Muscle layer of colon (tissue), 2 donors: ENCODE data around the gene C1QL3.

ENCODE experiments used
- H3K27ac ChIP-seq: one replicate; pipeline ENCODE4 v1.7.0; 2013; ENCODE audit warnings: low read depth, mild to moderate bottlenecking, low read length, moderate library complexity
- H3K27me3 ChIP-seq, 2 donors: one replicate each; pipeline ENCODE4 v1.7.0; 2013; ENCODE audit warnings: low read length in 2 of 2, mild to moderate bottlenecking in 2 of 2; ENCODE audit not compliant: insufficient read depth in 2 of 2, control insufficient read depth in 1 of 2
- H3K36me3 ChIP-seq: one replicate; pipeline ENCODE4 v1.7.0; 2013; ENCODE audit warnings: mild to moderate bottlenecking, low read length; ENCODE audit not compliant: insufficient read depth
- H3K4me1 ChIP-seq: one replicate; pipeline ENCODE4 v1.7.0; 2013; ENCODE audit warnings: mild to moderate bottlenecking, low read length; ENCODE audit not compliant: insufficient read depth
- H3K4me3 ChIP-seq, 2 donors: one replicate each; pipeline ENCODE4 v1.7.0; 2013; ENCODE audit warnings: low read length in 2 of 2, low read depth in 1 of 2, mild to moderate bottlenecking in 1 of 2, moderate library complexity in 1 of 2
- H3K9ac ChIP-seq: one replicate; pipeline ENCODE4 v1.7.0; 2013; ENCODE audit warnings: low read length
- H3K9me3 ChIP-seq: one replicate; pipeline ENCODE4 v1.7.0; 2013; ENCODE audit warnings: mild to moderate bottlenecking, low read length
- donor health status: abdominal sarcoma.
- donor health status: Adenocarcinoma of cecum.

Gene C1QL3

GRCh38 chr10:16491933-16492332 lies 29.7 kb downstream of the C1QL3 start:
- no peak overlapping the region for H3K9ac ChIP-seq
- H3K4me3 ChIP-seq: no peak overlapping the region
- no peaks in the 10 kb centered on the region for H3K36me3 ChIP-seq
- no peak overlapping the region for H3K27ac ChIP-seq
- no peaks in the 10 kb centered on the region for H3K4me1 ChIP-seq
- H3K9me3 ChIP-seq: no peaks in the 10 kb centered on the region
- no peaks in the 10 kb centered on the region for H3K27me3 ChIP-seq

DNA sequence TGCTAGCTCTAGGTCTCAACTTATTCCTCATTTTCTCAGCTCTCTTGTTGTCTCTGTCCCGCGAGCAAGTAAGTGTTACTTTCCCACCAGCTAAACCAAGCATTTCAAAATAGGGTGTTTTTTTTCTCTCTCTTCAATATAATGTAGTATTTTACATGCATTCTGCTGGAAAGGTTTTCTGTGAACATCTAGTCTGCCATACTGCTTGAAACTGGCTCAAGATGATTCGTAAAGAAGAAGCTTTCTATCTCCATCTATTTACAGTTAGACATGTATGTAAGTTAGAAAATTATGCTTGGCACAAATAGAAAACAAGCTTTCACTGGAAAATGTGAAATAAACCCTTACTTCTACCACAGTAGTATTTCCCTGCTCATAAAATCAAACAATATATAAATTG lies 31.2 kb downstream of the C1QL3 start:
- no peak overlapping the region for H3K27ac ChIP-seq
- no peaks in the 10 kb centered on the region for H3K9me3 ChIP-seq
- no peaks in the 10 kb centered on the region for H3K27me3 ChIP-seq
- H3K4me3 ChIP-seq: no peak overlapping the region
- no peak overlapping the region for H3K9ac ChIP-seq
- no peaks in the 10 kb centered on the region for H3K4me1 ChIP-seq
- no peaks in the 10 kb centered on the region for H3K36me3 ChIP-seq

DNA sequence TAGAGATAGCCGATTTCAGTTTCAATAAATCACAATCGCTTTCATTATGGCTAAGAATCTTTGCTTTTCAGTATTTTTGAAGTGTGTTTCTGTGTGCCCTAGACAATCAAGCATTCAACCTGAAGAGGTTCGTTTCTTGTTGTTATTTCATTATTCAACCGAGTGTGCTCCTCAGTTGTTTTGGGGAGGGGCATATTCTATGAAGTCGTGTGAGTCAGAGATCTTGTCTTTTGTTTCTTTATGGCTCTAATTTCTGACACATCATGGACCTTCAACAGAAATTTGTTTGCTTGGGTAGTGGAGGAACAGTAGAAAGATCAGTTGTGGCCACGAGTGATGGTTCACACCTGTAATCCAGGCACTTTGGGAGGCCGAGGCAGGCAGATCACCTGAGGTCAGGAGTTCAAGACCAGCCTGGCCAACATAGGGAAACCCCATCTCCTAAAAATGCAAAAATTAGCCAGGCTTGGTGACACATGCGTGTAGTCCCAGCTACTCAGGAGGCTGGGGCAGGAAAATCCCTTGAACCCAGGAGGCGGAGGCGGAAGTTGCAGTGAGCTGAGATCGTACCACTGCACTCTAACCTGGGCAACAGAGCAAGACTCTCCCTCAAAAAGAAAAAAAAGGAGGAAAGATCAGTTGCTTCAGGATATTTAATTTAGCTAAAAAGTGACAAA lies 38.3 kb downstream of the C1QL3 start:
- H3K9me3 ChIP-seq: no peaks in the 10 kb centered on the region
- H3K4me1 ChIP-seq: no peaks in the 10 kb centered on the region
- H3K27ac ChIP-seq: no peak overlapping the region
- no peaks in the 10 kb centered on the region for H3K27me3 ChIP-seq
- no peaks in the 10 kb centered on the region for H3K36me3 ChIP-seq
- H3K9ac ChIP-seq: no peak overlapping the region
- H3K4me3 ChIP-seq: no peak overlapping the region

GRCh38 chr10:16481052-16481728 lies 40.5 kb downstream of the C1QL3 start:
- Histone ChIP-seq H3K27ac (no peak overlapping the region), H3K9ac (no peak overlapping the region), H3K36me3 (no peaks in the 10 kb centered on the region), H3K27me3 (no peaks in the 10 kb centered on the region), H3K4me1 (no peaks in the 10 kb centered on the region), H3K9me3 (no peaks in the 10 kb centered on the region), H3K4me3 (no peak overlapping the region)

DNA sequence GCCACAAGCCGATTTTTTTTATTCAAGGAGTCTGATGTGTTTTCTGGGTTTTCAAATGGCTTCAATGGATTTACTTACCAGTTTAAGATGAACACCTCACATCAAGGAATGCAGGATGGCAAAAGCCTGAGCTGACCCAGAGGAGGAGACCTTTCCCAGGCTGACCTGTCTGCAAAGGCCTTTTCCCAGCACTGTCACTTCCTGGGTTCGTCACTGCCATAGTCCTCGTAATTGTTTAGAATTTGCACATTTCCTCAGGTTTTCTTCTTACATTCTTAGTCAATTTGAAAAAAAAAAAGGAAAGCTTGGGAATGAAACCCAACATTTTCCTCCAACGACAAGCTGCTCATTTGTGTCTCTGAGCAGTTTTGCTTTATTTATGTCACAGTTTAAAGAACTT lies 42.9 kb downstream of the C1QL3 start:
- Histone ChIP-seq H3K4me1 (no peaks in the 10 kb centered on the region), H3K9me3 (no peaks in the 10 kb centered on the region), H3K36me3 (no peaks in the 10 kb centered on the region), H3K9ac (no peak overlapping the region), H3K4me3 (no peak overlapping the region), H3K27me3 (no peaks in the 10 kb centered on the region), H3K27ac (no peak overlapping the region)

DNA sequence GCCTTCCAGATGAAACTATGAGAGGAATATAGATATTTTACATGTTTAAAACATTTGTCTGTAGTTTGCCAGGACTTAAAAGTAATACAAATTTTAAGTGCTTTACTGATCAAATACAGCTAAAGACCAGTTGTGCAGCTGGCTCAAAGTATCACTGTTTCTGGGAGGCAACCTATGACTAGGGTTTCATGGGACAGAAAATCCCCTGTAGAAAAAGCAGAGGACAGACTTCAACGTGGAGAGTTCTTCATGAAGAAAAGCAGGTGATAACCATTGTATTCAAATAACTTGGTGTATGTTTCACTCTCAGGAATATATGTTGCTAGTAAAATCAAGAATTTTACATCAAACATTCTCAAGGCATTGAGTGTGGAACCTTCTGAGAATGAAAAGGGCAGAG lies 43.9 kb downstream of the C1QL3 start:
- H3K36me3 ChIP-seq: no peaks in the 10 kb centered on the region
- H3K4me3 ChIP-seq: no peak overlapping the region
- no peaks in the 10 kb centered on the region for H3K9me3 ChIP-seq
- H3K27me3 ChIP-seq: no peaks in the 10 kb centered on the region
- no peak overlapping the region for H3K27ac ChIP-seq
- H3K4me1 ChIP-seq: no peaks in the 10 kb centered on the region
- H3K9ac ChIP-seq: no peak overlapping the region

GRCh38 chr10:16472828-16473227 lies 48.9 kb downstream of the C1QL3 start:
- H3K9me3 ChIP-seq: no peaks in the 10 kb centered on the region

GRCh38 chr10:16470747-16471146 lies 50.9 kb downstream of the C1QL3 start:
- Histone ChIP-seq H3K9me3 (no peaks in the 10 kb centered on the region), H3K27ac (no peak overlapping the region), H3K4me1 (no peaks in the 10 kb centered on the region), H3K27me3 (no peaks in the 10 kb centered on the region), H3K36me3 (no peaks in the 10 kb centered on the region), H3K4me3 (no peak overlapping the region), H3K9ac (no peak overlapping the region)

More at GRCh38 chr10:16472828-16473227, 48.9 kb downstream of the C1QL3 start:
- Histone ChIP-seq H3K36me3 (no peaks in the 10 kb centered on the region), H3K4me3 (no peak overlapping the region), H3K9ac (no peak overlapping the region), H3K27ac (no peak overlapping the region), H3K4me1 (no peaks in the 10 kb centered on the region), H3K27me3 (no peaks in the 10 kb centered on the region)

GRCh38 chr10:16466001-16466400 lies 55.7 kb downstream of the C1QL3 start:
- H3K4me1 ChIP-seq: no peaks in the 10 kb centered on the region
- no peaks in the 10 kb centered on the region for H3K27me3 ChIP-seq
- no peak overlapping the region for H3K4me3 ChIP-seq
- H3K9ac ChIP-seq: no peak overlapping the region
- H3K27ac ChIP-seq: no peak overlapping the region
- H3K36me3 ChIP-seq: no peaks in the 10 kb centered on the region
- H3K9me3 ChIP-seq: no peaks in the 10 kb centered on the region
